Right kidney (tissue), 9 donors: Measurements from ENCODE around the gene NME5.
"Not testable (repeated sequence)": the region's sequence is repeated elsewhere in the genome, so short reads cannot be mapped to it uniquely, and the experiment has no call there.

Experiments used
- DNase-seq: peaks from one replicate; pipeline ENCODE4 v3.0.0-alpha.2; 2016
- long read RNA-seq, 8 donors: transcript quantifications; one replicate each; lab custom pipeline, GENCODE V29; 2026

The NME5 gene
- long read RNA-seq, donor 1, transcript NME5-201 (6 exons, 1,198 nt) = major isoform, 11 of 13 reads
- long read RNA-seq, donor 1, partial matches to known transcripts = 0 of 13 reads
- long read RNA-seq, donor 1, other reads (novel, unspliced or antisense) = 0 of 13 reads
- long read RNA-seq, donor 2, transcript NME5-201 (6 exons, 1,198 nt) = major isoform, 13 of 14 reads
- long read RNA-seq, donor 2, partial matches to known transcripts = 0 of 14 reads
- long read RNA-seq, donor 2, other reads (novel, unspliced or antisense) = 0 of 14 reads
- long read RNA-seq, donor 3, partial matches to known transcripts = 0 of 3 reads
- long read RNA-seq, donor 3, other reads (novel, unspliced or antisense) = 0 of 3 reads
- long read RNA-seq, donor 4, partial matches to known transcripts = 5 of 9 reads
- long read RNA-seq, donor 4, other reads (novel, unspliced or antisense) = 0 of 9 reads
- long read RNA-seq, donor 5, transcript NME5-201 (6 exons, 1,198 nt) = major isoform, 6 of 6 reads
- long read RNA-seq, donor 5, partial matches to known transcripts = 0 of 6 reads
- long read RNA-seq, donor 5, other reads (novel, unspliced or antisense) = 0 of 6 reads
- long read RNA-seq, donor 6, transcript NME5-201 (6 exons, 1,198 nt) = major isoform, 5 of 5 reads
- long read RNA-seq, donor 6, partial matches to known transcripts = 0 of 5 reads
- long read RNA-seq, donor 6, other reads (novel, unspliced or antisense) = 0 of 5 reads
- long read RNA-seq, donor 7, transcript NME5-201 (6 exons, 1,198 nt) = major isoform, 7 of 8 reads
- long read RNA-seq, donor 7, partial matches to known transcripts = 0 of 8 reads
- long read RNA-seq, donor 7, other reads (novel, unspliced or antisense) = 0 of 8 reads
- long read RNA-seq, donor 8, transcript NME5-201 (6 exons, 1,198 nt) = major isoform, 8 of 8 reads
- long read RNA-seq, donor 8, partial matches to known transcripts = 0 of 8 reads
- long read RNA-seq, donor 8, other reads (novel, unspliced or antisense) = 0 of 8 reads

DNA sequence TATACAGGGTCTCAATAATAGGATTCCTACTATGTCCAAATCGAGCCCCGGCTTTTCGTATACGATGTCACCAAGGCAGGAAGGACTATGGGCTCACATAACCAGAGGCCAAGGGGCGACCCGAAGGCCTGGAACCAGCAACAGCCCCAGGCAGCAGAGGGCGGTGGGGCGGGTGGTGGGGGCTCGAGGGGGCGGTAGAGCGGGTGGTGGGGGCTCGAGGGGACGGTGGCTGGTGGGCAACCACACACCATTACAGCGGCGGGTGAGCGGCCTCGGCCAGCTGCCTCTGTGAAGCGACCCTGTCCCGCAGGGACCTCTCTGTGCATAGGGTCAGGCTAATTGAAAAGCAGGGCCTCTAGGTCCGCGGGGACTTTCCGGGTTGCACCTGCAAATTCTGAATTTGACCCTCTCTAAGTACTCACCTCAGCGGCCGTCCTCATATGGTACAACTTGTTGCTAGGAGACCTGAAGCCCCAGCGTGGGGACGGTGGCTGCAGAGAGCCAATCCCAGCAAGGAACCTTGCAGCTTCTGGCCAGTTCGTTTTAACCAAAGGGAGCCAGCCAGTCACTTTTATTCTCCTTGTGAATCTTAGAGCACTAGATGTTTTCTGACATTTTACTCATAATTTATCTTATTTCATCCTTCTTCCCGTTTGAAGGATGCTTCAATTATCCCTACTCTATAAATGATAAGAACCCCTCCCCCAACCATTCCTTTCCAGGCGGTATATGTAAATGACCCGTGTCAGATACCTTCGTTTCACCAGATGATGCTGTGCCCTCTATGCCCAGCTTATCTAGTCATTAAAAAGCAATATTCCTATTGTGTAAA lies at the start of gene NME5:
Gene NME5 (minus strand): TSS at position 480 of the 832 bp plus-strand sequence. CDS start 648 bp downstream, outside the sequence.
- DNase-seq = peak; percentile 71

DNA sequence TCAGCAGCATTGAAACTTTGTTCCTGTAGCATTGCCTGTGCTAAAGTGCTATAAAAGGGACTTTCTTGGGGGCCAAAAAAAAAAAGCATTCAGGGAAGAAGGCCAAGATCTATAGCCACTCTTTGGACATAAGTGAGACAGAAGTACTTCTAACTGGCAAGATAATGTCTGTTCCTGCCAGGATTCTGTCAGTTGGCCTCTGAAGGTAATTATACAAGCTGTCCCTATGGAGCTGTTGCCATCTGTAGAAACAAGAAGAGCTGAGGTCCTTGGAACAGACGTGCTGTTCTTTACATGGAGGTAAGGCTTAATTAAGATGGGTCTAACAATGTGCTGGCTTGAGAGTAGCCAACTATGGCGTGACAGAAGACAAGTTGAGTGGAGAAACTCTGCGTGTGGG lies 49.4 kb upstream of the NME5 start:
- DNase-seq = no peak

DNA sequence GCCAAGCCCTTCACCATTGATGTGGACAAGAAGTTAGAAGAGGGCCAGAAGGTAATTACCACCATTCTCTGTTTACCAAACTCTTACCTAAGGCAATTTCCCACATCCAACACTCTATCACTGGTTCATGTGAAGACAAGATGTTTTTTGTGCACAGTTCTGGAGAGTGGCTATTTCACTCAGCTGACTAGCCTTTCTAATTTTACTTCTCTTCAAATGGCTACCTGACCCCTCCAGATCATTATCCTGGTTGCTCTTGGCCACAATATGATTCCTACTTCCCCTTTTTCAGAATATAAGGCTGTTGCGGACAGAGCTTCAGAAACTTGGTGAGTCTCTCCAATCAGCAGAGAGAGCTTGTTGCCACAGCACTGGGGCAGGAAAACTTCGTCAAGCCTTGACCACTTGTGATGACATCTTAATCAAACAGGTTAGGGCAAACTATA lies 46.8 kb upstream of the NME5 start:
- no peak for DNase-seq

DNA sequence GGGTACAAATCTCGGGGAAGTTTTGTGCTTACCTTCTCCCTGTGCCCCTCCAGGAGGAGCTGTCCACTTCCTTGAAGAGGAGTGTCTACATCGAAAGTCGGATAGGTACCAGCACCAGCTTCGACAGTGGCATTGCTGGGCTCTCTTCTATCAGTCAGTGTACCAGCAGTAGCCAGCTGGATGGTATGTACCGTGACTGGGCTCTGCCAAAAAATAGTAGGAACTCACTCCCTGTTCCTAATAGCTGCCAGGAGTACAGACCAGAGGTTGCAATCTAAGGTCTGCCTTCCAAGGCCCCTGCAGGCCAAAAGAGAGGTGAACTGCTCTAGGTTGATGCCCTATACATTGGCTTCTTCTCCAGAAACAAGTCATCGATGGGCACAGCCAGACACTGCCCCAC lies 43.6 kb upstream of the NME5 start:
- DNase-seq = no peak

GRCh38 chr5:138180841-138181240 lies 41.6 kb upstream of the NME5 start:
- no peak for DNase-seq

DNA sequence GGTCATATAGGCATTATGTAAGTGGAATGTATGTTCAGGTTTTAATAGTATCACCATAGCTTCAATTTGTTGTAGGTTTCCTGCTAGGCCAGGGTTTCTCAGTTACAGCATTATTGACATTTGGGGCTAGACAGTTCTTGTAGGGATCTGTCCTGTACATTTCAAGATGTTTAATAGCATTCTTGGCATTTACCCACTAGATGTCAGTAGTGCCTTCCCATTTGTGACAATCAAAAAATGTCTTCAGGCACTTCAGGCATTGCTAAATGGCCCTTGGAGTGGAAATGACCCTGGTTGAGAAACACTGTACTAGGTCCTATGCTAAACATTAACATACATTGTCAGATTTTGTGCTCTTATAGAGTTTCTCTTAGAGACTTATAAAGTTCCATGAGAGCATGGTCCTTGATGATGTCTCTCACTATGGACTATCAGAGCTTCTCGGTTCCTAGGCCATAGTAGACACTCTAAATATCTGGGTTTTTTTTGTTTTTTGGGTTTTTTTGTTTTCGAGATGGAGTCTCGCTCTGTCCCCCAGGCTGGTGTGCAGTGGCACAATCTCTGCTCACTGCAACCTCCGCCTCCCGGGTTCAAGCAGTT lies 41.1 kb upstream of the NME5 start:
- peak; percentile 12 for DNase-seq

GRCh38 chr5:138179277-138179857 lies 40.1 kb upstream of the NME5 start:
- peak; percentile 25 for DNase-seq

- DNase-seq = peak; percentile 89
Measured at GRCh38 chr5:138178516-138179276, 39.5 kb upstream of the NME5 start, which contains the start of the genes BRD8 and KIF20A. Gene BRD8 (minus strand): TSS chr5:138178630. CDS start chr5:138178614, 16 bp downstream. Gene KIF20A (plus strand): TSS chr5:138179112. CDS start chr5:138179681, 569 bp downstream.

DNA sequence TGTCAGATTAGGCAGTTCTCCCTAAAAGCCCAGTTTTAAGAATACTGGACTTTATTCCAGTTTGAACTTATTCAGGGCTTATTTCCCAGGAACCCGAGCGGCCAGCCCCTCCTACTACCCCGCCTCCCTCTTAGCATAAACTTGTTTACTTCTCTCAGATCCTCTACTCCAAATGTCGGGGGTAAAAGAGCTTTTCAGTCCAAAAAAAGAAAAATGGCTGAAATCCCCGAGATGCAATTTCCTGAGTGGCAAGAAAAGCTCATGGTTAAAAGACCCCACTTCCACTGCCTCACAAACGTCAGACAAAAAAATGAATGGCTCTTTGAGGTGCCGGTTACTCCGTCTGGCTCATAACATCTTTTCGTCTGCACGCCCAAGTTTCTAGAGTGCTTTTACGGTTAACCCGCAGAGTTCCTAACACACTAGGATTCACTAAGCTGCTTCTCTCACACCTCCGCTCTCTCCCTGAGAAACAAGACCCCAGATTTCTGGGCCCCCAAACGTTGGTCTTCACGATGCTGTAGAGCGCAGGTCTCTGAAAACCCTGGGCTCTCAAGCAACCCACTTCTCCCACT lies 38.8 kb upstream of the NME5 start:
- peak; percentile 64 for DNase-seq

- DNase-seq = no peak
Measured at GRCh38 chr5:138170299-138170698, 31.1 kb upstream of the NME5 start.

GRCh38 chr5:138169124-138169523 lies 29.9 kb upstream of the NME5 start:
- DNase-seq = no peak

- no peak for DNase-seq
Measured at GRCh38 chr5:138163721-138164120, 24.5 kb upstream of the NME5 start.

- DNase-seq = no peak
Measured at GRCh38 chr5:138160706-138161105, 21.5 kb upstream of the NME5 start.

DNA sequence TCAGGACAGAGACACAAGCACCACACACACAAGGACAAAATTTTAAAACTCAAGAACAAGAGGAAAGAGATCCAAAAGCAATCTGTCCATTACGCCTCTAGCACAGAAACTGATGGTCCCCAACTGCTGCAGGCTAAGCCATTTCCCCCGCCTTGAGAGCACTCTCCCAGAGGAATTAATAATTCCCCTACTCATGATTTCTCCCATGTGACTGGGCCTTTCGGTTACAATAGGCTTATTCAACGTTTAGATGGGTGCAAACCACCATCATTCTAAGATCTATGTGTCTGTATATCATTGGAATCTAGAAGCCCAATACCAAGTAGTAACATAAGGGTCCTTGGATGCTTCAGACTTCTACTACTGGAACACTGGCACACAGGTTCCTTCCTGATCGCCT lies 20.4 kb upstream of the NME5 start:
- no peak for DNase-seq

DNA sequence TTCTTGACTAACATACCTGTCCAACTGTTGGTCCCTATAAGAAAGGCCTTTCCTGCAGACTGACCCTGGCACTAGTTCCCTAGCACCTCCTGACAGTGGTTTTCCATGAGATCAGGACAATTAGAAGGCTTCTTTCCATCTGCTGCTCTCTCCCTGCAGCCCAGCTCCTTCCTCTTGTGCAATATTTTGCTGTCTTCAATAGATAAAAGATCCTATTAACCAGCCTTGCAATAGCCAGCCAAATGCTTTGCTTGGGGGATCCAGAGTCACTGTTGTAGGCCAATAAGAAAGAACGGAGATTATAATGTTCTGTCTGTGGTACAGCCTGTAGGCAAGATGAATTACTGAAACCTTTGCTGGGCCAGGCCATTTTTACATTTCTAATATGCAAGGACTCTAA lies 18.4 kb upstream of the NME5 start:
- DNase-seq = no peak

GRCh38 chr5:138155977-138156376 lies 16.7 kb upstream of the NME5 start:
- DNase-seq = not testable (repeated sequence)

DNA sequence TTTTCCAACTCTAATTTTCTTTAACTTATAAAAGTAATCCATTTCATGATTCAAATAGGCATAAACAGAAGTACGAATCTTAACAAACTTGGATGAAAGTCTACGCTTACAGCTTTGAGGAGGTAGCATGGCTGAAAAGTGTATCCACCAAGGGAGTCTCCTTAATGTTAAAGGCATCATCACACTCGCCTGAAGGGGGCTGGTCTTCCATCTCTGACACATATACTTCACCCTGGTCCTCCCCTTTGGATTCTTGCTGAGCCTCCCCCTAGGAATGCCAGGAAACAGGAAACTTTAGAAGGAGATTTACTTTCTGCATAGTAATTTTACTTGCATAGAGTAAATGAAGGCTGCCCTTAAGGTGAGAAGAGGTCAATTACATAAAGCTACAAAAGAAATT lies 10.3 kb upstream of the NME5 start:
- DNase-seq = no peak

DNA sequence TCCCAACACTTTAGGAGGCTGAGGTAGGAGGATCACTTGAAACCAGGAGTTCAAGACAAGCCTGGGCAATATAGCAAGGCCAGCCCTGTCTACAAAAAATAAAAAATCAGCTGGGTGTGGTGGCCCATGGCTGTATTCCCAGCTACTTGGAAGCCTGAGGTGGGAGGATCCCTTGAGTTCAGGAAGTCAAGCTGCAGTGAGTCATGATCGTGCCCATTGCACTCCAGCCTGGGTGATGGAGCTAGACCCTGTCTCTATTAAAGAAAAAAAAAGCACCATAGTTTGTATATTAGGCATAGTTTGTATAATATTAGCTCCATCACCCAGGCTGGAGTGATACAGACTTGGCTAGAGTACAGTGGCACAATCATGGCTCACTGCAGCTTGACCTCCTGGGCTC lies 9.6 kb upstream of the NME5 start:
- DNase-seq = no peak

DNA sequence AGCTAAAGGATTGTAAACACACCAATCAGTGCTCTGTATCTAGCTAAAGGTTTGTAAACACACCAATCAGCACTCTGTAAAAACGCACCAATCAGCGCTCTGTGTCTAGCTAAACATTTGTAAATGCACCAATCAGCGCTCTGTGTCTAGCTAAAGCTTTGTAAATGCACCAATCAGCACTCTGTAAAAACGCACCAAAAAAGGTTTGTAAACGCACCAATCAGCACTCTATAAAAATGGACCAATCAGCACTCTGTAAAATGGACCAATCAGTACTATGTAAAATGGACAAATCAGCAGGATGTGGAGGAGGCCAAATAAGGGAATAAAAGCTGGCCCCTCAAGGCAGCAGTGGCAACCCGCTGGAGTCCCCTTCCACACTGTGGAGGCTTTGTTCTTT lies 4.3 kb upstream of the NME5 start:
- DNase-seq = not testable (repeated sequence)

GRCh38 chr5:138141734-138142133 lies 2.5 kb upstream of the NME5 start:
- no peak for DNase-seq
